Measurements from ENCODE around the gene PYROXD2. TPM values are rescaled to one million over a fixed set of nuclear protein-coding genes. Genes with fewer than 3 reads are reported as not detected.

PYROXD2 gene
- total RNA-seq, 3 donors from 2014 or later, result 6.3 to 11.6 (median 9.7) TPM

DNA sequence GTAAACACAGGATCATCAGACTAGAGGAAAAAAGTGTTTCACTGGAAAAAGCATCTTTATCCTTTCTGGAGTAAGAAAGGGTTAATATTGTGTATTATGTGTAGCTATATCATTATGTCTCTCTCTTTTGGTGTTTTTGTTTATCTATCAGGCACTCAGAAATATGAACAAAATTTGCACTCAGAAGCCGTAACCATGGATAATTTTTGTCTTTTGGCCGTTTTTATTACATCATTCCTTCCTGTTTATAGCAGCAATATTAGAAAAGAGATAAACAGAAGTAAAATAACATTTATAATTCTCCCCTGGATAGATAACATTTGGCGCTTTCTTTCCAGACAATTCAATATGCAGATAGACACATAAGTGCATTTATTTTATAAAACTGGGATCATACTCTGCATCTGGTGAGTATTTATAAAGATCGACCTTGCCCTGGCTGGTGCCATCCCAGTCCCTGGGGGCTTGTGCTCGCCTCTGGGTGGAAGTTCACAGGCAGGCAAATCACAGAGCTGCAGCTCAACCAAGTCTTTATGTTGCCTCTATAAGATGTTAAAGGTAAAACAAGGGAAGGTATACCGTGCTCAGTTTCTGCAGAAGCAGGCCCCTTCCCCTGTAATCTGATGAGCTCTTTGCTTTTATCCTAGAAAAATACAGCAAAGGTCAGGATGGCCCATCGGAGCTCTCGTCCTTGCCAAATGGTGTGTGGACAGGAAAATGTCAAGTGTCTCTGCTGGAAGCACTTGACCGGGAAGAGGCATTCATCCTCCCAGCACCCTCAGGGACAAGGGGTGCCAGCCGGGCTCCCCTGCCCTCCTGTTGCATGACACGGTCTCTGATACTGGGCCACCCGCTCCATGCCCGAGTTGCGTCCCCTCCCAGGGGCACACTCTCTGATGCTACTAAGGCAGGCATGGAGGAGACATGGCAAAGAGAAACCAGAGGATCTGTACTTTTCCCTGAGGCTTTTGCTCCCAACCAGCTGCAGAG is 43.9 kb downstream of the PYROXD2 start:
- no peaks in the 10 kb centered on the region for H3K9me3 ChIP-seq
- H3K36me3 ChIP-seq (ENCODE audit: low read depth), result no peaks in the 10 kb centered on the region
- DNase-seq (no peak), ATAC-seq (no peak)
- no peaks in the 10 kb centered on the region for H3K4me1 ChIP-seq (ENCODE audit: low read depth)
- H3K4me3 ChIP-seq, result no peak overlapping the region
- TF ChIP-seq, protein P1, sequence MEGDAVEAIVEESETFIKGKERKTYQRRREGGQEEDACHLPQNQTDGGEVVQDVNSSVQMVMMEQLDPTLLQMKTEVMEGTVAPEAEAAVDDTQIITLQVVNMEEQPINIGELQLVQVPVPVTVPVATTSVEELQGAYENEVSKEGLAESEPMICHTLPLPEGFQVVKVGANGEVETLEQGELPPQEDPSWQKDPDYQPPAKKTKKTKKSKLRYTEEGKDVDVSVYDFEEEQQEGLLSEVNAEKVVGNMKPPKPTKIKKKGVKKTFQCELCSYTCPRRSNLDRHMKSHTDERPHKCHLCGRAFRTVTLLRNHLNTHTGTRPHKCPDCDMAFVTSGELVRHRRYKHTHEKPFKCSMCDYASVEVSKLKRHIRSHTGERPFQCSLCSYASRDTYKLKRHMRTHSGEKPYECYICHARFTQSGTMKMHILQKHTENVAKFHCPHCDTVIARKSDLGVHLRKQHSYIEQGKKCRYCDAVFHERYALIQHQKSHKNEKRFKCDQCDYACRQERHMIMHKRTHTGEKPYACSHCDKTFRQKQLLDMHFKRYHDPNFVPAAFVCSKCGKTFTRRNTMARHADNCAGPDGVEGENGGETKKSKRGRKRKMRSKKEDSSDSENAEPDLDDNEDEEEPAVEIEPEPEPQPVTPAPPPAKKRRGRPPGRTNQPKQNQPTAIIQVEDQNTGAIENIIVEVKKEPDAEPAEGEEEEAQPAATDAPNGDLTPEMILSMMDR (IDR thresholded peaks at IDR 0.05), result no peak
- intact Hi-C loops (cut with DNase I, micrococcal nuclease), result no loop called here

DNA sequence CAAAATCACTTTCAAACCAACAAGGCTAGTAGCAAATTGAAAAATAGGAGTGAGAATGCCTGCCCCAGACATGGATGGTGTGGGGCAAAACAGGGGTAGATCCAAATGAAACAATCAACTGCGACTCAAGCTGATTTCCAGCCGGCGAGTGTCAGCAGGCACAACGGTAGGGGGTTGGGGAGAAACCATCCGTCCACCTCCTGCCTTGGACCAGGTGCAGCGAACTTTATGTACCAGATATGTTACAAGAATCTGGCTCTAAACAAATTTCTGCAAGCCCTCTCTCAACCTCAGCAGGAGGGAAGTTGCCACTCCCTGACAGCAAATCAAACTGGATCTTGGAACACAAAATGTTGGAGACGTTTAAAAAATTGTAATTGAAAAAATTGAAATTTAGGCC is 45.2 kb downstream of the PYROXD2 start:
- no peaks in the 10 kb centered on the region for H3K9me3 ChIP-seq
- ATAC-seq (no peak), DNase-seq (no peak)
- TF ChIP-seq, protein P1 (IDR thresholded peaks at IDR 0.05), result no peak
- H3K4me1 ChIP-seq (ENCODE audit: low read depth), result no peaks in the 10 kb centered on the region
- intact Hi-C loops (cut with DNase I, micrococcal nuclease), result no loop called here
- H3K4me3 ChIP-seq, result no peak overlapping the region
- no peaks in the 10 kb centered on the region for H3K36me3 ChIP-seq (ENCODE audit: low read depth)

DNA sequence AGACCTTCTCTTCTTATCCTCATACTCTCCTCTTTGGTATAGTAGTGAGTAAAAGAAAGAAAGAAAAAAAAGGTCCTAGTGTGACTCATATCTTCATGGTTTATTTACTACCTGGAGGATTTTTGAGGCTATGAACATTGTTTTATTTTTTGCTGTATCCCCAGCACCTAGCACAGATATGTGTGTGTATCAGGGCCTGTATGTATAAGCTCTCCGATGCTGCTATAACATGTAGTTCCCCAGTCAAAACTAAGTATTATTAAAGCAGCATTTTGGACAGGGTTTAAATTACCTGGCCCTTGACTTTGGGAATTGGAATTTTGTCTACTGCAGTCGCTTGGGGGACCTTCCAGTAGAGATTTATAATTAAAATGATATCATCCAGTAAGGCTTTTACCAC is 46.3 kb downstream of the PYROXD2 start:
- H3K9me3 ChIP-seq, result no peaks in the 10 kb centered on the region
- no peak for ATAC-seq
- no peak overlapping the region for H3K4me3 ChIP-seq
- TF ChIP-seq, protein P1 (IDR thresholded peaks at IDR 0.05), result no peak
- no peaks in the 10 kb centered on the region for H3K4me1 ChIP-seq (ENCODE audit: low read depth)
- no peak for DNase-seq
- intact Hi-C loops (cut with DNase I, micrococcal nuclease), result no loop called here
- H3K36me3 ChIP-seq (ENCODE audit: low read depth), result no peaks in the 10 kb centered on the region

DNA sequence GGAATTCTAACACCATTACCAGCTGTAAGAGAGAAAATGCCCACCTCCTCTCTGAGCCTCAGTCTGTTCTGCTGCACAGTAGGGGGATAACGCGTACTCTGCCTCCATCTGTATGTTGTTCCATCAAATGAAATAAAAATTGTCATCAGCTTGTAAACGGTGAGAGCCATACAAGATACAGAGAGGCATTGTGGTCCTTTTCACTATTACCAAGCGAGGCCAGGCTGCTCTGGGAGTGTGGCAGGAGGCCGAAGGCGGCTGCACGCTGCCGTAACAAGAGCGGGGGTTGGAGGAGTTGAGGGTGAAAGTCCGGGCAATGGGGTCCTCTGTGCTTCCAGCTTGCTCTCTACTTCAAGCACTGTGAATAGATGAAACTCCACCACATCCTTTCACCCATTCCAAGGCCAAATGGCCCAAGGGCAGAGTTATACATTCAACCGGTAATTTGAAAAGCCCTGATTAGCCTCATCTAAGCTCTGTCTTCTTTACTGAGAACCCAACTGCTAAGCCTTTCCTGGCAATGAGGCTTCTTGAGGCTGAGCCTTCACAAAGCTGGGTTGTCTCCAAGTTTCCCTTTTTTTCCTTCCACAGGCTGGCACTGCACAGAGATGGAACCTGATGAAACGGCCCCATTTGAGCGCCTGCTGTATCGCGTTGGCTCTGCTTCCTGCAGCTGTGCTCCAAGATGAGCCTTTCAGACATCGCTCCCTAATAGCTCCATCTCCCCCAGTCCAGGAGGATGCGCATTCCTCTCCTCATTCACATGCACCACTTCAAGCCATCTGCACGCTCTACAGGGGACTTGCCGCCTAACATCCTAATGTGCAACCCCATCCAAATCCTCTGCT is 47.2 kb downstream of the PYROXD2 start:
- no peaks in the 10 kb centered on the region for H3K9me3 ChIP-seq
- no peaks in the 10 kb centered on the region for H3K4me1 ChIP-seq (ENCODE audit: low read depth)
- TF ChIP-seq, protein P1 (IDR thresholded peaks at IDR 0.05), result no peak
- intact Hi-C loops (cut with DNase I, micrococcal nuclease), result no loop called here
- no peak overlapping the region for H3K4me3 ChIP-seq
- H3K36me3 ChIP-seq (ENCODE audit: low read depth), result no peaks in the 10 kb centered on the region
- ATAC-seq, result no peak
- no peak for DNase-seq

DNA sequence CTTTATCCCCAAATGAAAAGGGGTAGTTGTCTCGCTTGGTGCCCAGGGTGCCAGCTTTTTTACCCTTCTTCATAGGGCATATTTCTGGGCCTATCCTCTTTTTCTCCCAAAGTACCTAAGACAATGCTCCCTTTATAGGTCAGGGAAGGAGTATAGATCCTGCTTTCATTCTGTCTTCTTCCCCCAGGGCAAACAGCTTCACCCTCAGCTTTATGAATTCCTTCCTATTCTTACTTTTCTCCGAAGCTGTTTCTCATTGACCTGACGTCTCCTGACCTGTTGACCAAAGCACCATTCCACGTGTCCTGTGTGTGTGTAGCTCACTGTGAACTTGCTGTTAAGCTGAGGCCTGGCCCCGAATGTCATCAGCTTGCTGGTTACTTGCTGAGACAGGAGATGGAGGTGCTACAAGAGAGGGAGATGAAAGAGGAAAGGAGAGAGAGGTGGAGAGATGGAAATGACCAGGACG is 48.9 kb downstream of the PYROXD2 start:
- intact Hi-C loops (cut with DNase I, micrococcal nuclease), result no loop called here
- TF ChIP-seq, protein P1 (IDR thresholded peaks at IDR 0.05), result no peak
- no peak overlapping the region for H3K4me3 ChIP-seq

More for the DNA sequence above, 48.9 kb downstream of the PYROXD2 start:
- Histone ChIP-seq H3K36me3 (ENCODE audit: low read depth) (no peaks in the 10 kb centered on the region), H3K4me1 (ENCODE audit: low read depth) (no peaks in the 10 kb centered on the region), H3K9me3 (no peaks in the 10 kb centered on the region)
- no peak for DNase-seq
- no peak for ATAC-seq

Measured in mucosa of descending colon (tissue), 3 donors.